NCI-H1092 treated with DMSO at 0.1 percent for 48 hours (cell line): ENCODE measurements around the gene CLK1.
A peak's percentile ranks its signal among the peaks of the same experiment; 100 is the strongest.
"Not testable (repeated sequence)": the region's sequence is repeated elsewhere in the genome, so short reads cannot be mapped to it uniquely, and the experiment has no call there.

Source experiments
- DNase-seq: peaks from one replicate; lab custom pipeline; 2025; lab: John Stamatoyannopoulos, UW

The CLK1 gene

GRCh38 chr2:200851398-200852248 is 12.8 kb downstream of the CLK1 start:
- no peak for DNase-seq

- DNase-seq: no peak
Observed at GRCh38 chr2:200850512-200851256, 13.8 kb downstream of the CLK1 start.

- DNase-seq: no peak
Observed at GRCh38 chr2:200847939-200848338, 16.5 kb downstream of the CLK1 start.

- DNase-seq: no peak
Observed at GRCh38 chr2:200847269-200847668, 17.2 kb downstream of the CLK1 start.

GRCh38 chr2:200845669-200846325 is 18.7 kb downstream of the CLK1 start:
- no peak for DNase-seq

- DNase-seq: no peak
Observed at GRCh38 chr2:200845194-200845593, 19.3 kb downstream of the CLK1 start.

GRCh38 chr2:200843993-200844948 is 20.2 kb downstream of the CLK1 start:
- DNase-seq: no peak

- DNase-seq: no peak
Observed at GRCh38 chr2:200839513-200839912, 24.9 kb downstream of the CLK1 start.

- DNase-seq: no peak
Observed at GRCh38 chr2:200834701-200835100, 29.8 kb downstream of the CLK1 start.

GRCh38 chr2:200829258-200829655 is 35.2 kb downstream of the CLK1 start:
- DNase-seq: no peak

GRCh38 chr2:200828572-200829257 is 35.7 kb downstream of the CLK1 start:
- no peak for DNase-seq

- no peak for DNase-seq
Observed at GRCh38 chr2:200828104-200828503, 36.4 kb downstream of the CLK1 start.

- DNase-seq: no peak
Observed at GRCh38 chr2:200821686-200822245, 42.7 kb downstream of the CLK1 start.

- DNase-seq: no peak
Observed at GRCh38 chr2:200820573-200821234, 43.8 kb downstream of the CLK1 start.

- not testable (repeated sequence) for DNase-seq
Observed at GRCh38 chr2:200818732-200819131, 45.7 kb downstream of the CLK1 start.

- DNase-seq: no peak
Observed at GRCh38 chr2:200814917-200815316, 49.5 kb downstream of the CLK1 start.

GRCh38 chr2:200814276-200814815 is 50.1 kb downstream of the CLK1 start:
- no peak for DNase-seq

GRCh38 chr2:200812122-200813022 is 52.1 kb downstream of the CLK1 start:
- peak; percentile 31 for DNase-seq
